ENCODE results near the gene NAT16. TPM values are rescaled to one million over a fixed set of nuclear protein-coding genes. Genes with fewer than 3 reads are reported as not detected.

The NAT16 gene
- total RNA-seq, 1 donor from 2014 or later = 0.12 TPM

GRCh38 chr7:101175664-101176063 is 4.4 kb downstream of the NAT16 start:
- no peak for DNase-seq (ENCODE audit: low read depth)
- TF ChIP-seq CTCF (conservative IDR thresholded peaks at IDR 0.05; ENCODE audit: low read depth, low read length) = no peak
- no peak overlapping the region for H3K4me3 ChIP-seq (ENCODE audit: low read depth, low read length)

GRCh38 chr7:101174322-101174854 is 5.7 kb downstream of the NAT16 start:
- TF ChIP-seq CTCF (conservative IDR thresholded peaks at IDR 0.05; ENCODE audit: low read depth, low read length) = no peak
- H3K4me3 ChIP-seq (ENCODE audit: low read depth, low read length) = no peak overlapping the region
- no peak for DNase-seq (ENCODE audit: low read depth)

- TF ChIP-seq CTCF (conservative IDR thresholded peaks at IDR 0.05; ENCODE audit: low read depth, low read length) = no peak
- no peak for DNase-seq (ENCODE audit: low read depth)
- H3K4me3 ChIP-seq (ENCODE audit: low read depth, low read length) = peak overlapping the region; percentile 50
Observed at GRCh38 chr7:101173752-101174244, 6.3 kb downstream of the NAT16 start.

GRCh38 chr7:101172854-101173751 is 7.0 kb downstream of the NAT16 start:
- TF ChIP-seq CTCF (conservative IDR thresholded peaks at IDR 0.05; ENCODE audit: low read depth, low read length) = no peak
- H3K4me3 ChIP-seq (ENCODE audit: low read depth, low read length) = peak overlapping the region; percentile 50
- DNase-seq (ENCODE audit: low read depth) = no peak

GRCh38 chr7:101172005-101172853 is 7.9 kb downstream of the NAT16 start:
- peak overlapping the region; percentile 50 for H3K4me3 ChIP-seq (ENCODE audit: low read depth, low read length)
- TF ChIP-seq CTCF (conservative IDR thresholded peaks at IDR 0.05; ENCODE audit: low read depth, low read length) = no peak
- DNase-seq (ENCODE audit: low read depth) = no peak

GRCh38 chr7:101171442-101171837 is 8.7 kb downstream of the NAT16 start:
- no peak for DNase-seq (ENCODE audit: low read depth)
- peak; percentile 46 for TF ChIP-seq CTCF (conservative IDR thresholded peaks at IDR 0.05; ENCODE audit: low read depth, low read length)
- H3K4me3 ChIP-seq (ENCODE audit: low read depth, low read length) = peak overlapping the region; percentile 50
